ENCODE measurements around the gene METTL2B. TPM values are rescaled to one million over a fixed set of nuclear protein-coding genes. Genes with fewer than 3 reads are reported as not detected.
"Not testable (repeated sequence)": the region's sequence is repeated elsewhere in the genome, so short reads cannot be mapped to it uniquely, and the experiment has no call there.

Gene METTL2B
- total and polyA plus RNA-seq, 5 experiments from 2014 or later: 11.5 to 38.0 (median 28.7) TPM

GRCh38 chr7:128446306-128446705 lies 30.2 kb upstream of the METTL2B start:
- POLR2A ChIA-PET: no interaction called here
- no peak overlapping the region for H3K27ac Mint-ChIP-seq
- H3K9me3 Mint-ChIP-seq: no peaks in the 10 kb centered on the region
- no peak for ATAC-seq
- no peaks in the 10 kb centered on the region for H3K36me3 Mint-ChIP-seq
- DNase-seq: no peak
- H3K4me1 Mint-ChIP-seq: no peaks in the 10 kb centered on the region
- no peak overlapping the region for H3K4me3 Mint-ChIP-seq
- H3K27me3 Mint-ChIP-seq: no peaks in the 10 kb centered on the region

- POLR2A ChIA-PET: no interaction called here
- no peak overlapping the region for H3K27ac Mint-ChIP-seq
- DNase-seq: no peak
- H3K4me1 Mint-ChIP-seq: no peaks in the 10 kb centered on the region
- no peak for ATAC-seq
- H3K9me3 Mint-ChIP-seq: no peaks in the 10 kb centered on the region
- peaks cover 0 to 4% (median 0%) of the 10 kb centered on the region in 5 donors for H3K27me3 Mint-ChIP-seq
- H3K4me3 Mint-ChIP-seq: no peak overlapping the region
- H3K36me3 Mint-ChIP-seq: no peaks in the 10 kb centered on the region
These were observed 28.5 kb upstream of the METTL2B start for GRCh38 chr7:128447941-128448564.

- Mint-ChIP-seq H3K4me3 (no peak overlapping the region), H3K27ac (no peak overlapping the region), H3K36me3 (no peaks in the 10 kb centered on the region), H3K9me3 (no peaks in the 10 kb centered on the region), H3K27me3 (peaks cover 0 to 4% (median 0%) of the 10 kb centered on the region in 5 donors), H3K4me1 (no peaks in the 10 kb centered on the region)
- ATAC-seq (no peak), DNase-seq (no peak)
- POLR2A ChIA-PET: no interaction called here
These were observed 27.7 kb upstream of the METTL2B start for GRCh38 chr7:128448751-128449302.

GRCh38 chr7:128450409-128450808 lies 26.1 kb upstream of the METTL2B start:
- ATAC-seq (no peak), DNase-seq (no peak)
- peaks cover 4 to 7% (median 5%) of the 10 kb centered on the region in 4 donors for H3K4me1 Mint-ChIP-seq
- POLR2A ChIA-PET: no interaction called here
- H3K27me3 Mint-ChIP-seq: peaks cover 0 to 4% (median 0%) of the 10 kb centered on the region in 5 donors
- no peaks in the 10 kb centered on the region for H3K9me3 Mint-ChIP-seq
- no peak overlapping the region for H3K27ac Mint-ChIP-seq
- no peak overlapping the region for H3K4me3 Mint-ChIP-seq
- no peaks in the 10 kb centered on the region for H3K36me3 Mint-ChIP-seq

GRCh38 chr7:128450913-128451312 lies 25.6 kb upstream of the METTL2B start:
- H3K27ac Mint-ChIP-seq: no peak overlapping the region
- no peaks in the 10 kb centered on the region for H3K36me3 Mint-ChIP-seq
- peaks cover 0 to 4% (median 0%) of the 10 kb centered on the region in 5 donors for H3K27me3 Mint-ChIP-seq
- DNase-seq (no peak), ATAC-seq (no peak)
- H3K4me1 Mint-ChIP-seq: peaks cover 4 to 8% (median 8%) of the 10 kb centered on the region in 4 donors
- no peak overlapping the region for H3K4me3 Mint-ChIP-seq
- no peaks in the 10 kb centered on the region for H3K9me3 Mint-ChIP-seq
- POLR2A ChIA-PET: no interaction called here

- Mint-ChIP-seq H3K4me3 (no peak overlapping the region), H3K4me1 (peaks cover 8 to 14% (median 13%) of the 10 kb centered on the region in 4 donors), H3K27me3 (peaks cover 0 to 4% (median 0%) of the 10 kb centered on the region in 5 donors), H3K36me3 (no peaks in the 10 kb centered on the region), H3K9me3 (no peaks in the 10 kb centered on the region), H3K27ac (no peak overlapping the region)
- ATAC-seq (no peak), DNase-seq (no peak)
- POLR2A ChIA-PET: interaction anchor here (1.0 to 1.1 kb wide), 2 partner anchors 9 to 23 kb away, joined by 5 read pairs; no protein-coding TSS in a partner anchor
These were observed 24.0 kb upstream of the METTL2B start for GRCh38 chr7:128452552-128452951.

GRCh38 chr7:128453836-128454804 lies 22.4 kb upstream of the METTL2B start:
- Mint-ChIP-seq H3K36me3 (no peaks in the 10 kb centered on the region), H3K9me3 (no peaks in the 10 kb centered on the region), H3K4me1 (peaks cover 10 to 24% (median 23%) of the 10 kb centered on the region in 4 donors), H3K4me3 (peak overlapping the region; percentile 26 to 67 (median 54)), H3K27ac (peak overlapping the region in 2 of 10 donors; percentile 43 to 62), H3K27me3 (peaks cover 0 to 4% (median 0%) of the 10 kb centered on the region in 5 donors)
- ATAC-seq (no peak), DNase-seq (no peak)
- POLR2A ChIA-PET: interaction anchor here (1.0 to 2.7 kb wide), 2 partner anchors 45 to 64 kb away, joined by 3 to 10 read pairs; no protein-coding TSS in a partner anchor

GRCh38 chr7:128454808-128455542 lies 21.6 kb upstream of the METTL2B start:
- Mint-ChIP-seq H3K4me1 (peaks cover 14 to 32% (median 29%) of the 10 kb centered on the region in 4 donors), H3K9me3 (no peaks in the 10 kb centered on the region), H3K27ac (peak overlapping the region; percentile 86 to 97 (median 94)), H3K36me3 (no peaks in the 10 kb centered on the region), H3K27me3 (peaks cover 0 to 4% (median 0%) of the 10 kb centered on the region in 5 donors), H3K4me3 (peak overlapping the region; percentile 87 to 95 (median 93))
- DNase-seq: no peak
- POLR2A ChIA-PET: interaction anchor here (0.6 to 2.7 kb wide), 7 partner anchors 13 to 772 kb away, joined by 3 to 10 read pairs (median 3); no protein-coding TSS in a partner anchor
- no peak for ATAC-seq

GRCh38 chr7:128455543-128456254 lies 20.8 kb upstream of the METTL2B start, which contains the start of gene HILPDA:
TSS of gene HILPDA (plus strand) at chr7:128455878. CDS start at chr7:128457269, 1,391 bp downstream.
- Mint-ChIP-seq H3K9me3 (no peaks in the 10 kb centered on the region), H3K4me1 (peaks cover 14 to 32% (median 29%) of the 10 kb centered on the region in 4 donors), H3K27me3 (peaks cover 0 to 4% (median 0%) of the 10 kb centered on the region in 5 donors), H3K27ac (peak within 1 kb of the TSS; percentile 86 to 97 (median 94)), H3K36me3 (no peaks in the 10 kb centered on the region), H3K4me3 (peak within 1 kb of the TSS; percentile 87 to 95 (median 93))
- DNase-seq (peak; percentile 89 to 97 (median 92)), ATAC-seq (peak; percentile 87 to 91)
- POLR2A ChIA-PET: interaction anchor here (0.6 to 2.7 kb wide), 8 partner anchors 14 to 1063 kb away, joined by 3 to 10 read pairs (median 3); partner anchors contain the start of genes RBM28 and ZNF800

- peaks cover 0 to 4% (median 0%) of the 10 kb centered on the region in 5 donors for H3K27me3 Mint-ChIP-seq
- H3K36me3 Mint-ChIP-seq: no peaks in the 10 kb centered on the region
- DNase-seq (no peak), ATAC-seq (no peak)
- H3K4me3 Mint-ChIP-seq: peak overlapping the region; percentile 87 to 95 (median 93)
- peaks cover 14 to 32% (median 29%) of the 10 kb centered on the region in 4 donors for H3K4me1 Mint-ChIP-seq
- peak overlapping the region; percentile 31 to 97 (median 88) for H3K27ac Mint-ChIP-seq
- H3K9me3 Mint-ChIP-seq: no peaks in the 10 kb centered on the region
- POLR2A ChIA-PET: interaction anchor here (0.7 to 2.7 kb wide), 3 partner anchors 47 to 1064 kb away, joined by 3 to 10 read pairs (median 3); partner anchors contain the start of genes RBM28 and ZNF800
These were observed 20.3 kb upstream of the METTL2B start for GRCh38 chr7:128456255-128456725.

GRCh38 chr7:128457385-128457784 lies 19.2 kb upstream of the METTL2B start:
- POLR2A ChIA-PET: interaction anchor here (0.5 to 1.2 kb wide), 2 partner anchors 14 to 30 kb away, joined by 3 to 4 read pairs; no protein-coding TSS in a partner anchor
- Mint-ChIP-seq H3K27ac (peak overlapping the region in 1 of 10 donors; percentile 25), H3K4me3 (peak overlapping the region in 3 of 10 donors; percentile 20 to 93 (median 26)), H3K4me1 (peaks cover 14 to 32% (median 29%) of the 10 kb centered on the region in 4 donors)
- not testable (repeated sequence) for H3K36me3 Mint-ChIP-seq, DNase-seq, H3K27me3 Mint-ChIP-seq, H3K9me3 Mint-ChIP-seq, ATAC-seq

Data from naive thymus-derived CD8-positive, alpha-beta T cell (primary cell).